ENCODE measurements around the gene CHCHD3.

Gene CHCHD3

DNA sequence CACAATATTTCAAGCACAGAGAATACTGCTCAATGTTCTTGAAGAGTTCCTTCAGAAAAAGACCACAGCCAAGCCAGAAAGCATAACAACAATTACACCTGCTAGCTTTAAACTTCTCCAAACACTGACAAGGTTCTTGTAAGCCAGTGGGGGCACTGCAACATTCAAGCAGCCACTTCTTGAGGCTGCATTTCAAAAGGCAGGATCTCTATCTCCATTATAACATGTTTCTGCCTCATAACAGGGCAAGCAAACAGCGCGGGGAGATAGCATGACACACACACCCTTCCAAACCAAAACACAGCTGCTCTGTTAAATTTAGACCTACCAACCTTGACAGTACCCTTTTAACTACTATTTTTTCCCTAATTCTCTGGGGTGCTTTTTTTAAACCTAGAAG, 30.8 kb downstream of the CHCHD3 start:
- no peak for DNase-seq (ENCODE audit: extremely low read depth, low read depth)
- TF ChIP-seq CTCF (IDR thresholded peaks at IDR 0.05; ENCODE audit: low read depth, low read length, missing control alignments) = no peak
- H3K4me3 ChIP-seq (replicated peaks; ENCODE audit: low read depth, low read length) = no peak overlapping the region

- no peak for TF ChIP-seq CTCF (IDR thresholded peaks at IDR 0.05; ENCODE audit: low read depth, low read length, missing control alignments)
- H3K4me3 ChIP-seq (replicated peaks; ENCODE audit: low read depth, low read length) = no peak overlapping the region
- no peak for DNase-seq (ENCODE audit: extremely low read depth, low read depth)
Measured at GRCh38 chr7:133050200-133050995, 31.5 kb downstream of the CHCHD3 start.

DNA sequence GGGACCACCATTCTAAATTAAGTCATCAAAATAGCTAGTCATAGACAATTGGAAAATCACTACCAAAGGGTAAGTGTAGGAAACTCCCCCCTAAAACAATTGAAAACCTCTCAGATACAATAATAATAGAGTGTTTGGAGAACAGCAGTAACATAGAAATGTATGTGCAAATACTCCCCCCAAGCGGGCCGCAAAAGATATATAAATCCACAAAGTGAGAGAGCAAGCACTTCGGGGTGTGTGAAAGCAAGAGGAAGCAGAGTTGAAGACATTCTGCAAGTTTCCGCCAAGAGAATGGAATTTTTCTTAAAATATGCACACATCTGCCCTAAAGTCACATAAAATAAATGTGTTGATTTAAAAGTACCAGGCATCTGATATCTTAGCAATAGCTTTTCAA, 33.3 kb downstream of the CHCHD3 start:
- DNase-seq (ENCODE audit: extremely low read depth, low read depth) = no peak
- TF ChIP-seq CTCF (IDR thresholded peaks at IDR 0.05; ENCODE audit: low read depth, low read length, missing control alignments) = no peak

GRCh38 chr7:133047321-133047720, 34.6 kb downstream of the CHCHD3 start:
- no peak for DNase-seq (ENCODE audit: extremely low read depth, low read depth)
- H3K4me3 ChIP-seq (replicated peaks; ENCODE audit: low read depth, low read length) = no peak overlapping the region
- TF ChIP-seq CTCF (IDR thresholded peaks at IDR 0.05; ENCODE audit: low read depth, low read length, missing control alignments) = no peak

More for the DNA sequence above, 33.3 kb downstream of the CHCHD3 start:
- no peak overlapping the region for H3K4me3 ChIP-seq (replicated peaks; ENCODE audit: low read depth, low read length)

GRCh38 chr7:133044722-133045473, 37.0 kb downstream of the CHCHD3 start:
- TF ChIP-seq CTCF (IDR thresholded peaks at IDR 0.05; ENCODE audit: low read depth, low read length, missing control alignments) = no peak
- no peak overlapping the region for H3K4me3 ChIP-seq (replicated peaks; ENCODE audit: low read depth, low read length)
- no peak for DNase-seq (ENCODE audit: extremely low read depth, low read depth)

GRCh38 chr7:133040674-133041073, 41.2 kb downstream of the CHCHD3 start:
- no peak overlapping the region for H3K4me3 ChIP-seq (replicated peaks; ENCODE audit: low read depth, low read length)
- no peak for DNase-seq (ENCODE audit: extremely low read depth, low read depth)
- TF ChIP-seq CTCF (IDR thresholded peaks at IDR 0.05; ENCODE audit: low read depth, low read length, missing control alignments) = no peak
